Small intestine (tissue), 7 donors: ENCODE measurements around the gene MCM3AP. TPM values are rescaled to one million over a fixed set of nuclear protein-coding genes. Genes with fewer than 3 reads are reported as not detected.
"Not testable (repeated sequence)": the region's sequence is repeated elsewhere in the genome, so short reads cannot be mapped to it uniquely, and the experiment has no call there.

Experiments
- DNase-seq, 2 donors: peaks; one replicate each; pipeline versions ENCODE4 v3.0.0 to v3.0.0-alpha.2; 2013
- FAIRE-seq: peaks from 2 replicates; lab custom pipeline; 2012; peaks lifted over from hg19 to GRCh38; lab: Jason Lieb, UNC
- H3K27ac ChIP-seq, 3 donors: one replicate each; pipeline ENCODE4 v1.5.1; 2013; ENCODE audit warnings: low read length in 2 of 3, mild to moderate bottlenecking in 2 of 3, control low read depth in 1 of 3, inconsistent platforms in 1 of 3, low read depth in 1 of 3, moderate library complexity in 1 of 3
- H3K27me3 ChIP-seq, 3 donors: one replicate each; pipeline ENCODE4 v1.6.1; 2013; ENCODE audit warnings: low read length in 3 of 3, inconsistent platforms in 1 of 3; ENCODE audit not compliant: control insufficient read depth in 3 of 3, insufficient read depth in 3 of 3
- H3K36me3 ChIP-seq, 3 donors: one replicate each; pipeline ENCODE4 v1.6.1; 2013; ENCODE audit warnings: low read length in 3 of 3, inconsistent platforms in 1 of 3, low read depth in 1 of 3, mild to moderate bottlenecking in 1 of 3, moderate library complexity in 1 of 3; ENCODE audit not compliant: control insufficient read depth in 3 of 3, insufficient read depth in 2 of 3
- H3K4me1 ChIP-seq, 3 donors: one replicate each; pipeline ENCODE4 v1.6.1; 2013; ENCODE audit warnings: low read length in 2 of 3, inconsistent platforms in 1 of 3, low read depth in 1 of 3, mild to moderate bottlenecking in 1 of 3, moderate library complexity in 1 of 3; ENCODE audit not compliant: control insufficient read depth in 3 of 3, insufficient read depth in 2 of 3
- H3K4me3 ChIP-seq, 3 donors: one replicate each; pipeline ENCODE4 v1.5.1; 2013; ENCODE audit warnings: low read length in 3 of 3, control low read depth in 1 of 3, inconsistent platforms in 1 of 3, low read depth in 1 of 3, mild to moderate bottlenecking in 1 of 3, moderate library complexity in 1 of 3
- H3K9me3 ChIP-seq, 2 donors: one replicate each; pipeline ENCODE4 v1.6.1; 2013; ENCODE audit warnings: low read depth in 1 of 2, low read length in 1 of 2; ENCODE audit not compliant: control insufficient read depth in 2 of 2, insufficient read depth in 1 of 2
- WGBS, 3 donors: extraction: QIAGEN DNeasy Blood & Tissue Kit; methylation state at CpG; one replicate each; pipeline ENCODE4 v1.1.7; 2013; 5-methylcytosine and 5-hydroxymethylcytosine counted together
- polyA plus RNA-seq, 4 donors: library from polyadenylated mRNA; stranded (reverse) in 3 of 4; unstranded in 1 of 4; fragments of 200-250 nt in 3 of 4; fragments of 120-200 nt in 1 of 4; gene quantifications; one replicate each; pipeline versions ENCODE4 v1.2.1 to v1.2.3, GENCODE V29; 2013
- donor health status: healthy with polysubstance abuse.
- donor health status: control.
- donor health status: control.
- donor health status: Bipolar disorder and iron deficiency.
- donor health status: healthy.

The MCM3AP gene
- polyA plus RNA-seq, 4 donors, result 38.3 to 75.4 (median 42.6) TPM

DNA sequence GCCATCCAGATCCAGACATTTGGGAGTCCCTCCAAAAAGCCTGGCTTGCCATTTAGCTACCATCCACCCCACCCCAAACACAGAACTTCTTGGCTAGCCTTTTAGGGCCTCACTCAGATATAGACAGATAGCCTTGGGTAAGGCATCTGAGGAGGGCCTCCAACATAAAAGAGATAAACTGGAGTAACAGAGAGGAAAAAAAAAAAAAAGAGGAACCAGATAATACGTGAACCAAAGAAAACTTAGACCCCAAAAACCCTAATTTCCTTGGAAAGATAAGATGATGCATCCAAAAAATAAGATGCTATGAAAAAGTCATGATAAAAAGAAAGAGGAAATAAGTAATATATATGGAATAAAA lies 37.0 kb downstream of the MCM3AP start:
- Histone ChIP-seq H3K27me3 (no peaks in the 10 kb centered on the region), H3K9me3 (no peaks in the 10 kb centered on the region), H3K4me3 (no peak overlapping the region), H3K4me1 (no peaks in the 10 kb centered on the region), H3K36me3 (peaks cover 20 to 68% (median 38%) of the 10 kb centered on the region in 3 donors), H3K27ac (no peak overlapping the region)
- WGBS, 3 donors, result 87 to 90% (median 88%) methylated on average over 1 of the region's 1 CpG
- no peak for DNase-seq
- FAIRE-seq, result no peak

DNA sequence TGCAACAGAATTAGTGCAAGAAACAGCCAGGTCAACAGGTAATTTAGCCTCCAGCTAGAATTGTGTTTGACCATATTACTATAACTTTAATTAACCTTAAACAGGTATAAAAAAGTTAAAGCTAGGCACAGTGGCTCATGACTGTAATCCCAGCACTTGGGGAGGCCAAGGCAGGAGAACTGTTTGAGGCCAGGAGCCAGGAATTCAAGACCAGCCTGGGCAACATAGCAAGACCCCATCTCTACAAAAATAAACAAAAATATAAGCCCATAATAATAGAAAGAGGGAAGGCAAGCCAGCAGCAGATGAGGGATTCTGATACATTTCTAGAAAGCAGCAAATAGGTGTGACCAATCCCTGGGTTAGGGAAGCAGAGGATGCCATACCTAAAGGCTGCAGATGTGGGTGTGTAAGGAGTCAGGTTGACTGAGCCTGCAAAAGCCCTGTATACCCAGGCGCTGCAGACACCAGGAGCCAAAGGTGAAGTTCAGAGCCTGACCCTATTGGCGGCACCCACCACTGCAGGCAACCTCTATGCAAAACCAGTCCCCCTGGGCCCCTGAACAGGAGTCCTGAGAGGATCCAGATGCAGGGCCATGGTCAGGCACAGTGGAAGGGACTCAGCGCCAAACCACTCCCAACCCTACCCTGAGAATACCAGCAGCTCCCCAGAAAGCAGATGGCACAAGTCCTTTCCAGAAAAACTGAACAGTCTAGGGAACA lies 37.6 kb downstream of the MCM3AP start:
- no peak overlapping the region for H3K4me3 ChIP-seq
- H3K27me3 ChIP-seq, result no peaks in the 10 kb centered on the region
- no peaks in the 10 kb centered on the region for H3K4me1 ChIP-seq
- FAIRE-seq (no peak), DNase-seq (no peak)
- 91 to 100% (median 95%) methylated on average over 3 of the region's 3 CpGs for WGBS, 3 donors
- peaks cover 20 to 72% (median 40%) of the 10 kb centered on the region in 3 donors for H3K36me3 ChIP-seq
- no peaks in the 10 kb centered on the region for H3K9me3 ChIP-seq
- H3K27ac ChIP-seq, result no peak overlapping the region

DNA sequence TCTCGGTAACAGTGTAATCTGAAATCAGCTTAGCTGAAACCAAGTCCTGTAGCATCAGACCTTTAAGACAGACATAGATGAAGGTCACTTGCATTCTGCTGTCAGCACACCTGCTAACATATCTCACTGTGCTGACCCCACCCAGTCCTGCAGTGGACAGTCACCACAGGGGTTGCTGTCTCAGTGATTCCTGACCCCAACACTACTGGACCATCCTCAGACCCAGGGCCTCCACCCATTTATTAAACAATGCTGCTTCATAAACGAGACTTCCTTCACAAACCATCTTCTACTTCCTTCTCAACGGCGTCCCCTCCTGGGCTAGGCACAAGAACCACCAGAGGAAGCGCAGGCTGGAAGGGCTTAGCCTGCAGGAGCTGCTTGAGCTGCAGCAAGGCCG lies 39.1 kb downstream of the MCM3AP start:
- FAIRE-seq (no peak), DNase-seq (no peak)
- H3K36me3 ChIP-seq, result peaks cover 18 to 62% (median 42%) of the 10 kb centered on the region in 3 donors
- 75 to 82% (median 79%) methylated on average over 6 of the region's 6 CpGs for WGBS, 3 donors
- no peaks in the 10 kb centered on the region for H3K27me3 ChIP-seq
- H3K4me1 ChIP-seq, result no peaks in the 10 kb centered on the region
- no peak overlapping the region for H3K27ac ChIP-seq
- H3K9me3 ChIP-seq, result no peaks in the 10 kb centered on the region
- H3K4me3 ChIP-seq, result no peak overlapping the region

DNA sequence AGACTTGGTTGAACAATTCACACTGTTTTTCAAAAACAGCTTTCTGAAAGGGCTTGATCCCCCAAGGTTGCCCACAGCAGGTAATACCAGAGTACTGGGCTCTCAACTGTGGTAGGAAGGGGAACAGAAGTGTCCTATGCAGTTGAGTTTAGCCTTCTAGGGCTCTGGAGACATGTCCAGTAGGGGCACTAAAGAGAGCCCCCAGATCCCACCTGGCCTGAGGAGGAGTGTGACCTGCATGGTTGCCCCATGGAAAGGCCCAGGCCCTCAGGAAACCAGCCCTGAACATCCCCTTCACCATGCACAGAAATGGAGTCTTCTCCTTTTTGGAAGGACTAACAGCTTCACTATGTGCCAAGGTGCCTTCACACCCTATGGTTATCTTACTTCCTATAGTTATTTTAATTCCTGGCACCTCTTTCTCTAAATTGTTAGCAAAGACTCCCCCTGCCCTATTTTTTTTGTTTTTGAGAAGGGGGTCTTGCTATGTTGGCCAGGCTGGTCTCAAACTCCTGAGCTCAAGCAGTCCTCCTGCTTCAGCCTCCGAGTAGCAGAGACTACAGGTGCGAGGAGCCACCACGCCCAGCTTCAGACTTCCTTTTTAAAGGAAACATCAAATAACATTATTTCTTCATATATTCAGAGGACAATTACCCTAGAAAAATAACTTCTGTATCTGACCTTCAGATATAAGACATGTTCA lies 40.0 kb downstream of the MCM3AP start:
- Histone ChIP-seq H3K4me3 (no peak overlapping the region), H3K27me3 (no peaks in the 10 kb centered on the region), H3K27ac (no peak overlapping the region), H3K4me1 (no peaks in the 10 kb centered on the region), H3K36me3 (peaks cover 22 to 66% (median 39%) of the 10 kb centered on the region in 3 donors), H3K9me3 (no peaks in the 10 kb centered on the region)
- FAIRE-seq (no peak), DNase-seq (no peak)
- 76 to 87% (median 79%) methylated on average over 3 of the region's 3 CpGs for WGBS, 3 donors

DNA sequence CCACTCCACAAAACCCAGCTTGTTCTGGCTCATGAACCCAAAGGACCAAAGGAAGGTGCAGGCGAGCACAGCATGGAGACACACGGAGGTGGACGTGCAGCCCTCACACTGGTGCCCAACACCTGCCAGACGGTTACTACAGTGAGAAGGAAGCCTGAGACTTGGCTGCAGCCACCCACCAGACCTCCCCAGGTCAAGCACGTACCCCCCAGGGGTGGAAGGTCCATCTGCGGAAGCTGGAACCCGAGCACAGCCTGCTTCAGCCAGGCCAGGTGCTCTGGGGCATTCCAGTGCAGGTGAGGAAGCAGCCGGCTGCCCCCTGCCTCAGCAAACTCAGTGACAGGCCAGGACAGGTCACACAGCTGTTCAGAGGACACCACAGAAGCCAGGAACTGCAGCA lies 40.8 kb downstream of the MCM3AP start:
- H3K36me3 ChIP-seq, result peaks cover 22 to 67% (median 45%) of the 10 kb centered on the region in 3 donors
- H3K4me3 ChIP-seq, result no peak overlapping the region
- WGBS, 3 donors, result 94 to 96% (median 94%) methylated on average over 8 of the region's 8 CpGs
- H3K27ac ChIP-seq, result no peak overlapping the region
- no peaks in the 10 kb centered on the region for H3K4me1 ChIP-seq
- DNase-seq (no peak), FAIRE-seq (no peak)
- H3K27me3 ChIP-seq, result no peaks in the 10 kb centered on the region
- H3K9me3 ChIP-seq, result no peaks in the 10 kb centered on the region

DNA sequence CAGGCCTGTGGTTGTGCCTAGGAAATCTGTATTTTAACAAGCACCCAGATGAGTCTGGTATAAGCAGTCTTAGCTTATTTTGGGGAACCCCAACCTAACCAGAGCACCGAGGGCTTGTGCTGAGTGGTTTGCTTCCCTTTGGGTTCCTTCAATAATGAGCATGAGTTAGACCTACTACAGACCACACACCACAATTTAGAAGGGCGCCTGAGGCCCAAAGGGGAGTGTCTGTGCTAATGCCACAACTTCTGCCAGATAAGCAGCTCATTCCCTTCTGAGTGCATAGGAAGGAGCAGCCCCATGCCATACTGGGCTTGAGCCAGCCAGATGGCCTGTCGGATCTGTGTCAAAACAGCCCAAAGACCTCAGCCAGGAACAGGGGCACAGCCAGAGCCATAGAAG lies 41.5 kb downstream of the MCM3AP start:
- Histone ChIP-seq H3K4me3 (no peak overlapping the region), H3K4me1 (no peaks in the 10 kb centered on the region), H3K27ac (no peak overlapping the region), H3K36me3 (peaks cover 26 to 66% (median 45%) of the 10 kb centered on the region in 3 donors), H3K27me3 (no peaks in the 10 kb centered on the region), H3K9me3 (no peaks in the 10 kb centered on the region)
- WGBS, 3 donors, result 87 to 90% (median 89%) methylated on average over 3 of the region's 3 CpGs
- FAIRE-seq (no peak), DNase-seq (no peak)

DNA sequence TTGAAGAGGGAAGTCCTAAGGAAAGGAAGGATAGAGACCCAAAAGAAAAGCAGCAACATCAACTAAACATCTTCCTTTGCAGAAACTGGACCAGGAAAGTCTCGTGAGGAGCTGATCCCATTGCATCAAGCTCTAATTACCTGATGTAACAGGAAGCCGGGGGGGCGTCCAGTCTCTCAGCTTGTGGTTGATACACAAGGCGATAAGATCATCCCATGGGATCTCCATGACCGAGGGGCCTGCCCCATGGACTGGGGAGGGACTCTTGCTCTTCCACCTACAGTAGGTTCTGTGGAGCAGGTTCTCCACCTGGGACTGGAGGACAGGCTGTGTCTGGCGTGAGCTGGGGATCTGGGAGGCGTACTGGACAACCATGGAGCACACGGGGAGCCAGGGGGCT lies 42.1 kb downstream of the MCM3AP start:
- H3K36me3 ChIP-seq, result peaks cover 26 to 66% (median 46%) of the 10 kb centered on the region in 3 donors
- no peak overlapping the region for H3K4me3 ChIP-seq
- DNase-seq (no peak), FAIRE-seq (no peak)
- no peak overlapping the region for H3K27ac ChIP-seq
- no peaks in the 10 kb centered on the region for H3K27me3 ChIP-seq
- no peaks in the 10 kb centered on the region for H3K4me1 ChIP-seq
- 91 to 93% (median 92%) methylated on average over 8 of the region's 8 CpGs for WGBS, 3 donors
- H3K9me3 ChIP-seq, result no peaks in the 10 kb centered on the region

DNA sequence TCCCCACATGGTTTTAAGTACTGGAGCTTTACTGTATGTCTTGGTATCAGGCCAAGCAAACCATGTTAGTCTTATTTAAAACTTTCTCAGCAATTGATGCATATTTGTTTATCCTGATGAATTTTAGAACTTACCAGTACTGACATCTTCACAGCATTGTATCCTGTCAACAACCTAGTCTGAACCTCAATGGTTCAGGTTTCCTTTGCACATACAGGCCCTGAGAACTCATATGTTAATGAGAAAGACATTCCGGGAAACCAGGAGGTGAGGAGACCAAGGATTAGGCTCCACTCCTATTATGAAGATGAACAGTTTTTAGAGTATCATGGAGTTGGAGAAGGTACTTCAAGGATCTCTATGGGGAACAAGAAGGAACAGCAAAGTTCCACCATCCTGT lies 43.8 kb downstream of the MCM3AP start:
- 95 to 100% (median 97%) methylated on average over 1 of the region's 1 CpG for WGBS, 3 donors
- H3K27me3 ChIP-seq, H3K27ac ChIP-seq, DNase-seq, H3K4me3 ChIP-seq, H3K4me1 ChIP-seq, H3K9me3 ChIP-seq, FAIRE-seq: not testable (repeated sequence)
- peaks cover 23 to 57% (median 37%) of the 10 kb centered on the region in 3 donors for H3K36me3 ChIP-seq
